Left lobe of liver (tissue), 2 donors: ENCODE measurements around the gene BOLA2B. TPM values are rescaled to one million over a fixed set of nuclear protein-coding genes. Genes with fewer than 3 reads are reported as not detected.

ENCODE experiments used
- ATAC-seq: fragments of 200-7000 bp; cut with Tn5 transposase; one replicate; pipeline ENCODE4 v1.9.1; 2020; ENCODE audit warnings: mild to moderate bottlenecking, moderate library complexity
- DNase-seq: peaks from one replicate; pipeline ENCODE4 v3.0.0-alpha.2; 2020; ENCODE audit warnings: low spot score
- total RNA-seq: library from RNA; stranded (reverse); gene quantifications from one replicate; pipeline ENCODE4 v1.2.1, GENCODE V29; 2021
- donor health status: DM: no; HTN: no; CAD: no; lungs with moderate emphysema.
- donor health status: DM: no; HTN: yes; CAD: no.

Gene BOLA2B
- total RNA-seq, 1 donor from 2014 or later, result 21.7 TPM

DNA sequence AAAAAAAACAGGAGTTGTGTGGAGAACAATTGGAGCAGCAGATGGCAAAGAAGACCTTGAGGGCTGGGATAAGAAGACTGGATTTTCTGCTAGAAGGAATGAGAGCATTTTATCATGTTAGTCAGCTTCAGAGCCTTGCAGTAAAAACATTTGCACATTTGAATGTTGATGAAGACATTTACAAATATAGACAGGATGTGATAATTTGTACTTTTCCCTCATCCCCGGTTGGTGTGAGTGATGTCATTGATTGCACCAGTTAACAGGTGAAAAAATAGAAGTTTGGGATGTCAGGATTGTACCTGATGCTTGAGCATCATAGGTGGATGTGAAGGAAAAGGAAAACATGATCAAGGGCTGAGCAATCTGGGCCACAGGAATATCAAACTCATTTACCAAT is 47.8 kb downstream of the BOLA2B start:
- DNase-seq (no peak), ATAC-seq (no peak)

DNA sequence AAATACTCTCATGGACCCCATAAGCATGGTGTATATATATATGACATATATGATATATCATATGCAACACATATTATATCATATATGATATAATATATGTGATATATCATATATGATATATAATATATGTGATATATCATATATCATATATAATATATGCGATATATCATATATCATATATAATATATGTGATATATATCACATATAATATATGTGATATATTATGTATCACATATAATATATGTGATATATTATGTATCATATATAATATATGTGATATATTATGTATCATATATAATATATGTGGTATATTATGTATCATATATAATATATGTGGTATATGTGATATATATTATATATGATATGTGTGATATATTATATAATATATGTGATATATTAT is 48.5 kb downstream of the BOLA2B start:
- DNase-seq (no peak), ATAC-seq (no peak)

DNA sequence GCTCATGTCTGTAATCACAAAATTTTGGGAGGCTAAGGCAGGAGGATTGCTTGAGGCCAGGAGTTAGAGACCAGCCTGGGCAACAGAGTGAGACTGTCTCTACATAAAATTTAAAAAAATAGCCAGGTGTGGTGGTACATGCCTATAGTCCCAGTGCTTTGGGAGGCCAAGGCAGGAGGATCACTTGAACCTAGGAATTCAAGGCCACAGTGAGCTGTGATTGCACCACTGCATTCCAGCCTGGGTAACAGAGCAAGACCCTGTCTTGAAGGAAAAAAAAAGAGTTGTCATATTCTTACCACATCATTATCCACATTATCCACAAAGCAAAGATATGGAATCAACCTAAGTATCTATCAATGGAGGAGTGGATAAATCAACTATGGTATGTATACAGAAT is 49.4 kb downstream of the BOLA2B start:
- ATAC-seq (no peak), DNase-seq (no peak)

DNA sequence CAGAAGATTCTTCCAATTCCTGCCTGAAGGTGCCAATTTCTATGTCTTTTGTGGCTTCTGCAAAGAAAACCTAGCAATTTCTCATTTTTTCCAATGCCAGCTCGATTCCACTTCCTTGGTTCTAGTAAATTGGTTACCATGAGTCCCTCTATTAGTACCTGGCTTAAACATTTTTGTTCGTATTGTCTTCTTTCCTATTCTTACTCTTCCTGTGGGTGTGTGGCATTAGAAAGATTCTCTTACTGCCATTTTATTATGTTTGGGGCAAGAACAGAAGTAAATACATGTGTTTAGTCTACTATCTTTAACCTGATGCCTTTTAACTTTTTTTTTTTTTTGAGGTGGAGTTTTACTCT is 50.1 kb downstream of the BOLA2B start:
- ATAC-seq (no peak), DNase-seq (no peak)

Other genes starting within 250 kb of the BOLA2B start
- 71.0 TPM for gene TMEM219, start 231.6 kb downstream of the BOLA2B start, total RNA-seq
- 21.1 TPM for gene TAOK2, start 219.8 kb downstream of the BOLA2B start, total RNA-seq
- gene HIRIP3, start 198.0 kb downstream of the BOLA2B start, total RNA-seq, result 9.2 TPM
- 34.7 TPM for gene INO80E, start 197.4 kb downstream of the BOLA2B start, total RNA-seq
- 0.15 TPM for gene DOC2A, start 182.6 kb downstream of the BOLA2B start, total RNA-seq
- gene C16orf92, start 170.5 kb downstream of the BOLA2B start, total RNA-seq, result not detected
- 0.13 TPM for gene TLCD3B, start 162.4 kb downstream of the BOLA2B start, total RNA-seq
- 176 TPM for gene ALDOA, start 127.9 kb downstream of the BOLA2B start, total RNA-seq
- 51.0 TPM for gene PPP4C, start 117.7 kb downstream of the BOLA2B start, total RNA-seq
- 0.86 TPM for gene TBX6, start 101.7 kb downstream of the BOLA2B start, total RNA-seq
- gene YPEL3, start 97.5 kb downstream of the BOLA2B start, total RNA-seq, result 20.9 TPM
- gene GDPD3, start 80.1 kb downstream of the BOLA2B start, total RNA-seq, result 1.4 TPM
- gene MAPK3, start 70.4 kb downstream of the BOLA2B start, total RNA-seq, result 12.3 TPM
- 8.5 TPM for gene CORO1A, start 10.1 kb downstream of the BOLA2B start, total RNA-seq
- 77.1 TPM for gene SLX1A, start 209 bp upstream of the BOLA2B start, total RNA-seq
- 22.8 TPM for gene SULT1A3, start 5.6 kb upstream of the BOLA2B start, total RNA-seq
- gene NPIPB13, start 54.8 kb upstream of the BOLA2B start, total RNA-seq, result 6.2 TPM
- gene CD2BP2, start 161.6 kb upstream of the BOLA2B start, total RNA-seq, result 15.4 TPM
- gene TBC1D10B, start 176.8 kb upstream of the BOLA2B start, total RNA-seq, result 14.1 TPM
- not detected for gene MYL11, start 181.1 kb upstream of the BOLA2B start, total RNA-seq
- 1.4 TPM for gene SEPTIN1, start 188.9 kb upstream of the BOLA2B start, total RNA-seq
- 5.4 TPM for gene ZNF48, start 201.8 kb upstream of the BOLA2B start, total RNA-seq
- gene ZNF771, start 213.9 kb upstream of the BOLA2B start, total RNA-seq, result 13.5 TPM
- 11.1 TPM for gene DCTPP1, start 236.4 kb upstream of the BOLA2B start, total RNA-seq